ENCODE data around the gene HMGCL. TPM values are rescaled to one million over a fixed set of nuclear protein-coding genes. Genes with fewer than 3 reads are reported as not detected.
"Not testable (repeated sequence)": the region's sequence is repeated elsewhere in the genome, so short reads cannot be mapped to it uniquely, and the experiment has no call there.

Gene HMGCL
- polyA plus RNA-seq, 1 donor (not counting 4 experiments of a cell fraction or from before 2014, with no cell fraction given): 24.1 TPM

GRCh38 chr1:23795676-23796465 lies 29.4 kb downstream of the HMGCL start:
- peaks cover 22% of the 10 kb centered on the region for H3K79me2 ChIP-seq (ENCODE audit: control insufficient read depth, insufficient read depth, low read length)
- H3K36me3 ChIP-seq (ENCODE audit: control insufficient read depth in 2 of 2, extremely low read depth in 1 of 2, insufficient read depth in 2 of 2, low read length in 2 of 2): peaks cover 34 to 38% of the 10 kb centered on the region in 2 experiments
- peaks cover 26% of the 10 kb centered on the region for H3K4me1 ChIP-seq (ENCODE audit: control insufficient read depth, extremely low read depth, insufficient read depth, low read length)
- no peaks in the 10 kb centered on the region for H3K9me1 ChIP-seq (ENCODE audit: control insufficient read depth, extremely low read depth, insufficient read depth, low read length)
- no peak overlapping the region for H3K27ac ChIP-seq (ENCODE audit: control insufficient read depth, insufficient read depth, low read length)
- H3K27me3 ChIP-seq (ENCODE audit: control insufficient read depth, extremely low read depth, insufficient read depth, low read length): no peaks in the 10 kb centered on the region
- H4K20me1 ChIP-seq (ENCODE audit: control insufficient read depth, extremely low read depth, insufficient read depth, low read length): no peaks in the 10 kb centered on the region
- H2AFZ ChIP-seq (ENCODE audit: control insufficient read depth, low read length): no peak overlapping the region
- dilution Hi-C loops (cut with MboI; ENCODE audit: extremely low pct_ligation_motif_present, low sequenced_read_pairs): no loop called here
- H3K9me3 ChIP-seq (ENCODE audit: control insufficient read depth, low read depth, low read length): no peaks in the 10 kb centered on the region
- no peak overlapping the region for H3K9ac ChIP-seq (ENCODE audit: control insufficient read depth, extremely low read depth, insufficient read depth, low read length)
- TF ChIP-seq CTCF (optimal IDR thresholded peaks at IDR 0.05 in 1 of 3, IDR thresholded peaks at IDR 0.05 in 1 of 3, conservative IDR thresholded peaks at IDR 0.05 in 1 of 3; ENCODE audit: extremely low read depth in 1 of 3, insufficient read depth in 2 of 3, low read length in 3 of 3): no peak
- TF ChIP-seq EZH2 (IDR thresholded peaks at IDR 0.05; ENCODE audit: low read length): no peak
- DNase-seq (ENCODE audit: low read depth, low spot score) (no peak), FAIRE-seq (no peak)
- H3K4me2 ChIP-seq (ENCODE audit: control insufficient read depth, extremely low read depth, insufficient read depth, low read depth, low read length): no peak overlapping the region
- no peak overlapping the region for H3K4me3 ChIP-seq (ENCODE audit: control insufficient read depth in 2 of 3, extremely low read depth in 1 of 3, insufficient read depth in 2 of 3, low read depth in 1 of 3, low read length in 3 of 3)

- DNase-seq (ENCODE audit: low read depth, low spot score); H3K4me2 ChIP-seq (ENCODE audit: control insufficient read depth, extremely low read depth, insufficient read depth, low read depth, low read length); H4K20me1 ChIP-seq (ENCODE audit: control insufficient read depth, extremely low read depth, insufficient read depth, low read length); H3K9me3 ChIP-seq (ENCODE audit: control insufficient read depth, low read depth, low read length); H3K9ac ChIP-seq (ENCODE audit: control insufficient read depth, extremely low read depth, insufficient read depth, low read length); FAIRE-seq; dilution Hi-C loops (cut with MboI; ENCODE audit: extremely low pct_ligation_motif_present, low sequenced_read_pairs); H2AFZ ChIP-seq (ENCODE audit: control insufficient read depth, low read length); H3K27ac ChIP-seq (ENCODE audit: control insufficient read depth, insufficient read depth, low read length); H3K27me3 ChIP-seq (ENCODE audit: control insufficient read depth, extremely low read depth, insufficient read depth, low read length); H3K9me1 ChIP-seq (ENCODE audit: control insufficient read depth, extremely low read depth, insufficient read depth, low read length); H3K4me3 ChIP-seq (ENCODE audit: control insufficient read depth in 2 of 3, extremely low read depth in 1 of 3, insufficient read depth in 2 of 3, low read depth in 1 of 3, low read length in 3 of 3): not testable (repeated sequence)
- Histone ChIP-seq H3K4me1 (ENCODE audit: control insufficient read depth, extremely low read depth, insufficient read depth, low read length) (peaks cover 35% of the 10 kb centered on the region), H3K79me2 (ENCODE audit: control insufficient read depth, insufficient read depth, low read length) (peaks cover 21% of the 10 kb centered on the region), H3K36me3 (ENCODE audit: control insufficient read depth in 2 of 2, extremely low read depth in 1 of 2, insufficient read depth in 2 of 2, low read length in 2 of 2) (peaks cover 34 to 38% of the 10 kb centered on the region in 2 experiments)
These were observed 30.5 kb downstream of the HMGCL start for GRCh38 chr1:23794732-23795182.

All from keratinocyte (primary cell).